ENCODE data around the gene ZDHHC9.

The ZDHHC9 gene

DNA sequence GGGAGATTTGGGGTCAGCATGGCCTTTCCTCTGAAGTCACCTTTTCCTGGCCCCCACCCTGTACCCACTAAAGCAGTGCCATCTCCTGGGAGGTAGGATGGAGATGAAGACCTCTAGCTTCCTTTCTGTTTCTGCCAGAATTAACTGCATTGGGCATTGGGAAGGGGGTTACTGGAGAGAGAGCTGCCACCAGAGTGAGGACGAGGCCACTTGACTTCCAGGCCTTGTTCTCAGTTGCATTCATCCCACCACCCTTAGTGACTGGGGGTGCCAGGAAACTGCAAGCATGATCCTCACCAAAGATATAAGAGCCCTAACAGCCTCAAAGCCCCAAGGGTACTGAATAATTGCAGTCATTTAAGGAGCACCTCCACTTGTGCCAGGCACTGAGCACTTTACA is 48.1 kb downstream of the ZDHHC9 start:
- DNase-seq (ENCODE audit: low spot score), result no peak
- H3K27ac ChIP-seq, result no peak overlapping the region
- ChIA-PET CTCF (no interaction called here), POLR2A (ENCODE audit: low non-redundant PET) (no interaction called here)
- TF ChIP-seq, protein P1, sequence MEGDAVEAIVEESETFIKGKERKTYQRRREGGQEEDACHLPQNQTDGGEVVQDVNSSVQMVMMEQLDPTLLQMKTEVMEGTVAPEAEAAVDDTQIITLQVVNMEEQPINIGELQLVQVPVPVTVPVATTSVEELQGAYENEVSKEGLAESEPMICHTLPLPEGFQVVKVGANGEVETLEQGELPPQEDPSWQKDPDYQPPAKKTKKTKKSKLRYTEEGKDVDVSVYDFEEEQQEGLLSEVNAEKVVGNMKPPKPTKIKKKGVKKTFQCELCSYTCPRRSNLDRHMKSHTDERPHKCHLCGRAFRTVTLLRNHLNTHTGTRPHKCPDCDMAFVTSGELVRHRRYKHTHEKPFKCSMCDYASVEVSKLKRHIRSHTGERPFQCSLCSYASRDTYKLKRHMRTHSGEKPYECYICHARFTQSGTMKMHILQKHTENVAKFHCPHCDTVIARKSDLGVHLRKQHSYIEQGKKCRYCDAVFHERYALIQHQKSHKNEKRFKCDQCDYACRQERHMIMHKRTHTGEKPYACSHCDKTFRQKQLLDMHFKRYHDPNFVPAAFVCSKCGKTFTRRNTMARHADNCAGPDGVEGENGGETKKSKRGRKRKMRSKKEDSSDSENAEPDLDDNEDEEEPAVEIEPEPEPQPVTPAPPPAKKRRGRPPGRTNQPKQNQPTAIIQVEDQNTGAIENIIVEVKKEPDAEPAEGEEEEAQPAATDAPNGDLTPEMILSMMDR (conservative IDR thresholded peaks at IDR 0.05; ENCODE audit: low read depth), result no peak

DNA sequence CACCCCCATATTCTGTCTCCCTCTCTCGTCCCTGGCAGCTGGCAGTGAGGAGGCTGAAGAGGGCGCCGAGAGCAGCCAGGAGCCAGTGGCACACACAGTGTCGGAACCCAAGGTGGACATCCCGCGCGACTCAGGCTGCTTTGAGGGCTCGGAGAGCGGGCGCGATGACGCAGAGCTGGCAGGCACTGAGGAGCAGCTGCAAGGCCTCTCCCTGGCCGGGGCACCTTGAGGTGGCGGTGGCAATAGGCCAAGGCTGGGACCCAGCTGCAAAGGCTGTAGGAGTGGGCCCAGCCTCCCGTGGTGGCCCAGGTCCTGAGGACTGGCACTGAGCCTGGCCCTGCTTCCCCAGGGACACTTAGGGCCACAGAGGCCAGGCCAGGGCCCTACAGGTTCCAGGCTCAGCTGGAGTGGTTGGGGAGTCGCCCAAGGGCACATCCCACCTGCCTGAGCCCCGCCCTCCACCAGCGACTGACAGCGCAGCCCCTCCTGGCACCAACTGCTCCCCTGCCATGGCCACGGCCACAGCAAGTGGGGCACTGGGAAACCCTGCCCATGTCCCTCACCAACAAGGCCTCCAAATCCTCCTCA is 50.0 kb downstream of the ZDHHC9 start:
- TF ChIP-seq, protein P1 (conservative IDR thresholded peaks at IDR 0.05; ENCODE audit: low read depth), result no peak
- H3K27ac ChIP-seq, result no peak overlapping the region
- DNase-seq (ENCODE audit: low spot score), result no peak
- ChIA-PET CTCF (no interaction called here), POLR2A (ENCODE audit: low non-redundant PET) (no interaction called here)

DNA sequence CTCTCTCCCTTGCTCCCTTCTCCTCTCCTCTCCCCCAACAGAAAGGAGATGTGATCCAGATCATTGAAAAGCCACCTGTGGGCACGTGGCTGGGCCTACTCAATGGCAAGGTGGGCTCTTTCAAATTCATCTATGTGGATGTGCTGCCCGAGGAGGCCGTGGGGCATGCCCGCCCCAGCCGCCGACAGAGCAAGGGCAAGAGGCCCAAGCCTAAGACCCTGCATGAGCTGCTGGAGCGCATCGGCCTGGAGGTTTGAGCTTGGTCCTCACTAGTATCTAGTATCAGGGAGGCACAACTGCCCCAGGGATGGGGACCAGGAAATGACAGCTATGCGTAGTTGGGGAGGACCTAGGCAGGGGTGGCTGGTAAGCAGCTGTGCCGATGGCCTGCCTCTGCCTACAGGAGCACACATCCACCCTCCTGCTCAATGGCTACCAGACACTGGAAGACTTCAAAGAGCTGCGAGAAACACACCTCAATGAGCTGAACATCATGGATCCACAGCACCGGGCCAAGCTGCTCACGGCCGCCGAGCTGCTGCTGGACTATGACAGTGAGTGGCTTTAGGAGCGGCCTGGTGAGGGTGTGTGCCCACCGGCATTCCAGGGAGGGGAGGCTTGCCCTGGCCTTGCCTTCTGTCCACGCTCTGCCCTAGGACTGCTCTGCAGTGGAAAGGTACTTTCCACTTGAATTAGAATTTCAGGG is 50.9 kb downstream of the ZDHHC9 start:
- ChIA-PET POLR2A (ENCODE audit: low non-redundant PET) (no interaction called here), CTCF (no interaction called here)
- TF ChIP-seq, protein P1 (conservative IDR thresholded peaks at IDR 0.05; ENCODE audit: low read depth), result no peak
- DNase-seq (ENCODE audit: low spot score), result no peak
- H3K27ac ChIP-seq, result no peak overlapping the region

DNA sequence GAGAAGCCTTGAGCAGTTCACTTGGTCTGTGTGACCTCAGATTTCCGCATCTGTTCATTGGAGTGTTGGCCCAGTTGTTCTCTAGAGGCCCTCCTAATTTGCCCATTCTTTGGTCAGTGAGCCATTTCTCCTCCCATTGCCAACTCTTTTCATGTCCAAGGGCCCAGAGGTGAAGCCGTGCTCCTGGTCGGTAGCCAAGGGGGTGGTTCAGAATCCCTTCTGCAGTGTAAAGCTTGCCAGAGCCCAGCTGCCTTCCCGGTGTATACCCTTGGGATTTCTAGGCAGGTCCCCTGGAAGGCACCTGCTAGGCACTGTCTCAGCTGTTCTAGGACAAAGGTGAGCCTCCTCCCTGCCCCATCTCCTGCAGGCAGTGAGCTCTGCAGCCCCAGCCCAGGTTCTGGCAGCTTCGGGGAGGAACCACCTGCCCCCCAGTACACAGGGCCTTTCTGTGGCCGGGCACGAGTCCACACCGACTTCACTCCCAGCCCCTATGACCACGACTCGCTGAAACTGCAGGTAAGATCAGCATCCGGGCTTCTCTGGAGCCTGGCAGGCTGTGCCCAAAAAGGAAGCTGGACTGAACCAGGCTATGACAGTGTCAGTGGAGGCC is 51.6 kb downstream of the ZDHHC9 start:
- DNase-seq (ENCODE audit: low spot score), result no peak

DNA sequence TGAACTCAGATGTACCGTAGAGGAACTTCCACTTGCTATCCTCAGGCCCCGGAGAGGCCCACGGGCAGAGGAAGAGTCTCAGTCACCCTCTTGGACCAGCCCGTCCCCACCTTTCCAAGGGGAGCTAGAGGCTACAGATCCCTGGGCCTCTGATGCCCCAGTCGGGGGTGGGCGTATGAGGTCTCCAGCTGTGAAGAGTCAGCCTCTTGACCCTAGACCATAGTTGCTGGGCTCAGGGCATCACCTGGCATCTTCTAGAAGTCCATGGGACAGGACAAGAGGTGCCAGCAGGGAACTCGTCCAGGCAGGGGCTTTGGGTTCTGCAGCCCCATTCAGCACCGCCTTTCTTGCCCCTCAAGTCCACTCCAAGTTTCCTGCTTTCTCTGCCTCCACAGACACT is 52.4 kb downstream of the ZDHHC9 start:
- TF ChIP-seq, protein P1 (conservative IDR thresholded peaks at IDR 0.05; ENCODE audit: low read depth), result no peak
- ChIA-PET POLR2A (ENCODE audit: low non-redundant PET) (no interaction called here), CTCF (no interaction called here)
- DNase-seq (ENCODE audit: low spot score), result no peak
- H3K27ac ChIP-seq, result no peak overlapping the region

More for the DNA sequence above, 51.6 kb downstream of the ZDHHC9 start:
- TF ChIP-seq, protein P1 (conservative IDR thresholded peaks at IDR 0.05; ENCODE audit: low read depth), result no peak
- CTCF ChIA-PET, result no interaction called here
- no peak overlapping the region for H3K27ac ChIP-seq
- POLR2A ChIA-PET (ENCODE audit: low non-redundant PET), result no interaction called here

DNA sequence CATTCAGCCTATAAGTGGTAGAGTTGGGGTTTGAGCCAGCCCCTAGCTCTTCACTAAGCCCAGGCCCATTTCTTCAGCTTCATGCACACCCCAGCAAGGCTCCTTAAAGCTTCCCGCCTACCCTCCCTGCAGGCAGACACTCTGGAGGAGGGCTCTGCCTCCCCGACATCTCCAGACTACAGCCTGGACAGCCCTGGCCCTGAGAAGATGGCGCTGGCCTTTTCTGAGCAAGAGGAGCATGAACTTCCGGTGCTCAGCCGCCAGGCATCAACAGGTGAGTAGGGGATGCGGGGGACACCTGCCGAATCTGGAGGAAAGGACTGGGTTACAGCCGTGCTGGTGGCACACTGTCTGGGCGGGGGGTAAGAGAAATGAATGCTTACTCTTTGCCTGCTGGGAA is 52.9 kb downstream of the ZDHHC9 start:
- DNase-seq (ENCODE audit: low spot score), result no peak
- TF ChIP-seq, protein P1 (conservative IDR thresholded peaks at IDR 0.05; ENCODE audit: low read depth), result no peak
- POLR2A ChIA-PET (ENCODE audit: low non-redundant PET), result no interaction called here
- CTCF ChIA-PET, result interaction anchor here (0.6 kb wide), 1 partner anchor 135 kb away, joined by 6 read pairs; no protein-coding TSS in a partner anchor
- no peak overlapping the region for H3K27ac ChIP-seq

All from RWPE1 (cell line).